Activated CD8-positive, alpha-beta memory T cell treated with anti-CD3 and anti-CD28 coated beads for 36 hours (primary cell): ENCODE results near the gene GNAO1. TPM values are rescaled to one million over a fixed set of nuclear protein-coding genes. Genes with fewer than 3 reads are reported as not detected.

Experiments
- CTCF ChIA-PET: fragments of 350-600 bp; sonication (Branson Sonifier 250); formaldehyde crosslinking; loops from one replicate; lab custom pipeline; 2021; ENCODE audit warnings: antibody characterized with exemption; lab: Charles Lee
- POLR2A ChIA-PET: fragments of 350-600 bp; sonication (Branson Sonifier 250); formaldehyde crosslinking; loops from one replicate; lab custom pipeline; 2021; ENCODE audit warnings: antibody characterized with exemption; lab: Charles Lee
- total RNA-seq, 2 experiments: library from RNA; stranded (reverse); gene quantifications; one replicate each; pipeline ENCODE4 v1.2.3, GENCODE V29; 2021

The GNAO1 gene
- 1 to 10 TPM; 4.9 to 5.2 TPM for total RNA-seq

DNA sequence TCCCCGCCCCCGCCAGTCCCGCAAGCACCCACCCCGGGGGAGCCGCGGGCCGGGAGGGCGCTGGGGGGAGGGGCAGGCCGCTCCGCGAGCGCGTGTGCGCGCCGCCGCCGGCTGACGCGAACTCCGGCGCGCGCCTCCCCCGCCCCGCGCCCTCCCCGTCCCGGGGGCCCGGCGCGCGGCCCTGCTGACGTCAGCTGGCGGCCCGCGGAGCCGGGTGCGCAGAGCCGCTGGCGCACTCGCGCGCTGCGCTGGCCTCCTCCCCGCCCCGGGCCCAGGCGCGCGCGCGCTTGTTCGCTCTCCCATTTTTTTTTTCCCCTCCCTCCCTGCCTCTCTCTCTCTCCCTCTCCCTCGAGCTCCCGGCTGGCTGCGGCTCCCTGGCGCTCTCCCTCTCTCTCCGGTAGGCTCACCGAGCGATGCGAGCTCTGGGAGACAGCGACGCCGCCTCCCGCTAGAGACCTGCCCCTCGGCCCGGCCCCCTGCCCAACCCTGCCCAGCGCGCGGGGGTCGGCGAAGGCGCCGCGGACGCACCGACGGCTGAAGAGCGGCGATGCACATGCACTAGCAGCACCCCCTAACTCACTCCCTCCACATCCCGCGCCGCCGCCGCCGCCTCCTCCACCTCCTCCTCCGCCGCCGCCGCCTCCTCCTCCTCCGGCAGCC lies at the start of gene GNAO1:
Gene GNAO1 (plus strand): TSS at position 334 of the 660 bp plus-strand sequence. CDS start 747 bp downstream, outside the sequence.
- ChIA-PET CTCF (interaction anchor here (1.4 kb wide), 1 partner anchor 11 kb away, joined by 3 read pairs; no protein-coding TSS in a partner anchor), POLR2A (no interaction called here)

DNA sequence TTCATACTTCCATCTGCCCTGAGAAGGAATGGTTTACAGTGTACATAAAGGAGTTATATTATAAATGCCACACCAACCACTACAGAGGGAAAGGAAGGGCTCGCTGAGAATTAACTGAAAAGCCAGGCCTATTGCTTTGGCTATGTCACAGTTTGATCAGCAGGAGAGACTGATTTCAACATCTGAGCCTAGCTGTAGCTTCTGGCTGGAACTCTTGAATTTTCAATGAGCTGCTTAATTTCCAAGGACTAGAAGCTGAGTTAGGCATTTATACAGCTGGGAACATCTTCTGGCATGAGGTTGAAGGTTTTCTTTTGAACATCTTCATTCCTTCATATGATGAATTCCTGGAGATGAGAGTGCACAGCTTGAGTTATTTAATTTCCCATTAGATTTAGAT lies 47.6 kb upstream of the GNAO1 start:
- POLR2A ChIA-PET, result no interaction called here
- CTCF ChIA-PET, result no interaction called here

DNA sequence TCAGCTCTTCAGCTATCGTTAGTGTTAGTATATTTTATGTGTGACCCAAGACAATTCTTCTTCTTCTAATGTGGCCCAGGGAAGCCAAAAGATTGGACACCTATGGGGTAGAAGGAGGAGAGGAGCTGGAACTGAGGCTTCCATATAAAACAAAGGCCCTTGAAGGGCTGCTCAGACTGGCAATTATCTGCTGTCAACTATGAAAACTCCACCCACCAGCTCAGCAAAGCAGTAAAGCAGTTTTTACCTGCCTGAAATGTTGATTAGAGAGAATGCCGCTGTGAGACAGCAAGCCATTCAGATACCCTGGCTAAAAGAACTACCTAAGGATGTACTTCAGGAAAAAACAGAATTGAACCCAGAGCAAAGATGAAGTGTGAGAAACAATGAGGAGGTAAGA lies 45.9 kb upstream of the GNAO1 start:
- CTCF ChIA-PET, result no interaction called here
- POLR2A ChIA-PET, result no interaction called here

- CTCF ChIA-PET, result no interaction called here
- POLR2A ChIA-PET, result no interaction called here
Observed at GRCh38 chr16:56151621-56152020, 39.7 kb upstream of the GNAO1 start.

GRCh38 chr16:56161658-56162057 lies 29.6 kb upstream of the GNAO1 start:
- ChIA-PET POLR2A (no interaction called here), CTCF (no interaction called here)

GRCh38 chr16:56163089-56163488 lies 28.2 kb upstream of the GNAO1 start:
- ChIA-PET POLR2A (interaction anchor here (0.6 kb wide), 1 partner anchor 160 kb away, joined by 3 read pairs; no protein-coding TSS in a partner anchor), CTCF (no interaction called here)

GRCh38 chr16:56163938-56164337 lies 27.4 kb upstream of the GNAO1 start:
- POLR2A ChIA-PET, result no interaction called here
- CTCF ChIA-PET, result no interaction called here

- ChIA-PET CTCF (no interaction called here), POLR2A (no interaction called here)
Observed at GRCh38 chr16:56164636-56165035, 26.7 kb upstream of the GNAO1 start.

- CTCF ChIA-PET, result no interaction called here
- POLR2A ChIA-PET, result no interaction called here
Observed at GRCh38 chr16:56174411-56174810, 16.9 kb upstream of the GNAO1 start.

DNA sequence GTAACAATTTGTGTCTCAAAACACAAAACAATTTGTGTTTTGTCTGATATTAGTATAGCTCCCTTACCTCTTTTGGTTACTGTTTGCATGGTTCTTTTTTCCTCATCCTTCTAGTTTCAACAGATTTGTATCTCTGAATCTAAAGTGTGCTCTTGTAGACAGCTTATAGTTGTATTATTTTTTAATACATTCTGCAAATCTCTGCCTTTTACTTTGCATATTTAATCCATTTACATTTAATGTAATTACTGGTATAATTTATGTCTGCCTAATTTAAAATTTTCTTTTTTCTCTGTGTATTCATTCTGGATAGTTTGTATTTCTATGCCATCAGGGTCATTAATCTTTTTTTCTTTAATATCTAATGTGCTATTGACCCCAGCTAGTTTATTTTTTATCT lies 9.9 kb upstream of the GNAO1 start:
- ChIA-PET POLR2A (no interaction called here), CTCF (no interaction called here)

DNA sequence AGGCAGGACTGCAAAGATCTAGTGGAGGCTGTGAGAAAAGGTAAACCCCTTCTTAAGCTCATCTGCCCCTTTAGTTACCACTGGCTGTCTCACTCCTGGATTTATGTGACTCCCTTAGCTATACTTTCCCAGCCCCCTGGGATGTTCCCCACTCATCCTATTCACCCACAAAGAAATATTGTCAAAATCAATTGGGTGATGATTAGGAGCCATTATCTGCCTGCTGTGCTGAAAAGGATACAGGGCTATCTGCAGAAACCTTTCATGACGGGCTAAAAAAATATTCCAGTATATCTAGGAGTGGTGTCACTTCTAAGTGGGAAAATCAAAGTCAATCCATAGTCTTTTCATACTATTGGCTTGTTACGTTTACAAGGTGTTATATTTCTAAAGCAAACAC lies 8.0 kb upstream of the GNAO1 start:
- ChIA-PET CTCF (no interaction called here), POLR2A (no interaction called here)

GRCh38 chr16:56190048-56190676 lies 1.1 kb upstream of the GNAO1 start:
- POLR2A ChIA-PET, result interaction anchor here (0.6 to 1.2 kb wide), 2 partner anchors 9 to 167 kb away, joined by 3 read pairs; no protein-coding TSS in a partner anchor
- CTCF ChIA-PET, result interaction anchor here (1.4 kb wide), 1 partner anchor 128 kb away, joined by 4 read pairs; no protein-coding TSS in a partner anchor

GRCh38 chr16:56190677-56191155 lies 573 bp upstream of the GNAO1 start:
- ChIA-PET POLR2A (interaction anchor here (0.6 to 1.2 kb wide), 2 partner anchors 9 to 167 kb away, joined by 3 read pairs; no protein-coding TSS in a partner anchor), CTCF (interaction anchor here (1.4 kb wide), 2 partner anchors 12 to 128 kb away, joined by 3 to 4 read pairs; no protein-coding TSS in a partner anchor)

DNA sequence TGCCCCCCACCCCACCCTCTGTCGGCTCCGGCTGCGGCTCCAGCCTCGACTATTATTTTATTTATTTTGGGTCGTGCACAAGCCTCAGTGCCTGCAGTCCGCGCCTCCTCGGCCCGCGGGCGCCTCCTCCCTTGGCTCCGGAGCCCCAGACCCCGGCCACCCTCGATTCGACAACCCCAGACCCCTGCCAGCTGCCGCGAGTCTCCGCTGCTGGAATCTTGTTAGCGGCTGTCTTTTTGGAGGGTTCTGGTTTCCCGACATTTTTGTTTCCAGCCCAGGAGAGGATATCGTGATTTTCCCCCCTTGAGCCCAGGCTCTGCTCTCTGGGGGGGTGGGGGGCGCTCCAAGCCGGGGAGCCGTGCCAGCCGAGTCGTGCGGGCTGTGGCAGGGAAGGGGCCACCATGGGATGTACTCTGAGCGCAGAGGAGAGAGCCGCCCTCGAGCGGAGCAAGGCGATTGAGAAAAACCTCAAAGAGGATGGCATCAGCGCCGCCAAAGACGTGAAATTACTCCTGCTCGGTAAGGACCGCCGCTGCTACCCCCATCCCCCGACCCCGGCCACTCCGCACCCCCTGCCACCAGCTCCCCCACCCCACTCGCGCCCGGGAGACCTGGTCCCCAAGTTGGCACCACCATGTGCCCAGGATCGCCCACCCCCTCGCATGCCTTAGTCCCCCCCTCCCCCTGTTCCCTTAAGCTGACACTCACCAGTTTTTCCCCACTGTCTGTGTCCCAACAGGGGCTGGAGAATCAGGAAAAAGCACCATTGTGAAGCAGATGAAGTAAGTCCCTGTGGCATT lies 746 bp downstream of the GNAO1 start:
- POLR2A ChIA-PET, result no interaction called here
- CTCF ChIA-PET, result interaction anchor here (1.4 kb wide), 1 partner anchor 11 kb away, joined by 3 read pairs; no protein-coding TSS in a partner anchor

DNA sequence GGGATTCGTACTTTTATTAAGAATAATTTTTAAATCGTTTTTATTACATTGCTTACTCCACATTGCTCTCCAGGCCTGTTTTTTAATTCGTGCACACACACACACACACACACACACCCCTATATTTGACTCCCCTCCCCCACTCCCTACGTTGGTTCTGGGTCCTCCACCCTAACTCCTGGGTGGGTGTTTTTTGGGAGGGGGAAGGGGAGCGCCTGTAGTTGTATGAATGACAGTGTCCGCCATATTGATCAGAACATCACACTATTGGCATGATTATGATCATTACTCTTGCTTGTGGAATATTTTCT lies 1.3 kb downstream of the GNAO1 start:
- ChIA-PET CTCF (interaction anchor here (1.7 kb wide), 1 partner anchor 10 kb away, joined by 5 read pairs; no protein-coding TSS in a partner anchor), POLR2A (no interaction called here)

DNA sequence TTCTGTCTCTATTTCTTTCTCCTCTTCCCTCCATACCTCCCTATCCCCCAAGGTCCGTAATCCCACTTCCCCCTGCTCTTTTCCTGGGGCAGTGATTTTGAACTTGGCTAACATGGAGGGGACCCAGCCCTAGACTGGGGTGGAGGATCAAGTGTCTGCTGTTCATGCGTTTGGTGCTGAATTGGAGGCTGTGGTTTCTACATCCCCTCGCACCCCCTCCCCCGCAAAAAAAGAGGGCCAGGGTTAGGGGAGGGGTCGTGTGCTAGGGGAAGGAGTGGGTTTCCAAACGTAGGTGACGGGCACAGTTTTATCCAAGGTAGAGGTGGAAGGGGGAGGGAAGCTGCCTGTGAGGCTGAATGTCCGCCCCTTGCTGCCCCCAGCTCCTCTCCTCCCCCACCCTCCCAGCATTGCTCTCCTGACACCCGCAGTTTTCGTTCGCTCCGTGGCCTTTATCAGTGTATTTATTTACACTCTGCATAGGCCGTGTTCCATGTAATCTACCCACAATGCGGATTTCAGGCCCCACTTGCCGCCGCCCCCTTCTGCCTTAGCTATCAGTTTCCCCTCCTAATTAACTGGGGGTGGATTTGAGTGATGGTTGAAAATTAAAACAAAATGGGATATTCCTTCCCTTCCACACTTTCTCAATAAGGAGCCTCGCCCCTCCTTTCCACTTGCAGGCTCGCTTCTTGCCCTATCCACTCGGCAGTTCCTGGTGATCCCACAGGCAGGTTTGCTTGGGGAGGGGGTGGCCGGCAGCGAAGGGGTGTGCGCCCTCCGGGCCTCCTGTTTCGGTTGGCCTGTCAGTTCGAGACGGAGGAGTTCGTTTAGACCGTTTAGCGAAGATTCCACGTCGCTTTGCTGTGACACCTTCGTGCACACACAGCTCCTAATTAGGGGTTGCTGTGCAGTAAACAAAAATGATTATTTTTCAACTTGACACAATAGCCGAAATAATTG lies 2.0 kb downstream of the GNAO1 start:
- ChIA-PET CTCF (interaction anchor here (1.2 to 1.7 kb wide), 2 partner anchors 9 kb away, joined by 3 to 5 read pairs; no protein-coding TSS in a partner anchor), POLR2A (no interaction called here)

DNA sequence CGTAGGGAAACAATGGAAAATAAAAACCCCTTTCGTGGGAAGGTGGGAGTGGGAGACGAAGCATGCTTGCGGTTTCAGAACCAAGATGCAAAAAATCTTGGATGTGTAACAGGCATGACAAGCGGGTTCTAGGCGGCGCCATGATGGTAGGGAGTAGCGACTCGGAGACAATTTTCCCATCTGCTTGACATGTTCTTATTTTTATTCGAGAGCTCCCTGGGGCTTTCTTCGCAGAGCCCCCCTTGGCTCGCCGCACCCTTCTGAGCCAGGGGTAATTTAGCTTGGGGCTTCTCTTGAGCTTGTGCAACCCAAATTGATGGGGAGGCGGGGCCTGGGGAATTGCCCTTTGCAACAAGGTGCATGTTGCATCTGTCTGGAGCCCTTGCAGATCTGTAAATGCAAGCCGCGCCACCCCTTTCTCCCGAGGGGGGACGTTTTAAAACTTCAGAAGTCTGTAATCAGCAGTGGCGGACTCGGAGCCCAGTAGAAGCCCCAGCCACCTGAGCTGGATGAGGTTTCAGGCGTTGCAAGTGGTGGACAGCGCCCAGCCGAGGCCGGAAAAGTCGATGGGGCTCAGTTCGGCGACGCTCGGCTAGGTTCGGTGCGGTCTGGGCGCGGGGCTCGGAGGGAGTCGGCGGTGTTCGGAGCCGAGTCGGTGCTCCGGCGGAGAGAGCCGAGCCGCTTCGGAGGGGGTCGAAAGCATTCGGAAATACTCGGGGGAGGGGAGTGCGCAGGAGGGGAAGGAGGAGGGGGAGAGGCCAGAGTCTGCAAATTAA lies 2.9 kb downstream of the GNAO1 start:
- CTCF ChIA-PET, result interaction anchor here (1.2 to 1.7 kb wide), 2 partner anchors 8 to 10 kb away, joined by 3 to 5 read pairs; no protein-coding TSS in a partner anchor
- POLR2A ChIA-PET, result no interaction called here

DNA sequence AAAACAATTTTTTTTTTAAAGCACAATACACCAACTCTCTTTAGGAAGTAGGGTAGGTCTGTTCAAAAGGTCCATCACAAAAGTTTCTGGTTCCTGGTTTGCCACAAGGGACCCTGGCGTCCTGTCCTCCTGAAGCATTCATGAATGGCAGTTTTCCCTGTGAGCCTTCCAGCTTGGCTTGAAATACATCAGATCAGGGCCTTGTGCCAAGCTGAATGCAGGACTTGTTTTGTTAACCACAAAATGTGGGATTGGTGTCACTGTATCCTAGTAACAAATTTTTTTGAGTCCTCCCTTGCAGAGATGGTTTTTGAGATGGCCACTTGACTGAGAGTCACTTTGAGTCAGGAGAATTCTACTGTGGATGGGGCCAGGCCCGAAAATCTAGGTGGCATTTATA lies 3.9 kb downstream of the GNAO1 start:
- ChIA-PET CTCF (no interaction called here), POLR2A (no interaction called here)
